Panc1 (cell line): ENCODE results near the gene EDAR. TPM values are rescaled to one million over a fixed set of nuclear protein-coding genes. Genes with fewer than 3 reads are reported as not detected.

Experiments
- ATAC-seq: fragments of 200-7000 bp; cut with Tn5 transposase; 2 replicates; pipeline ENCODE4 v1.9.1; 2020; ENCODE audit warnings: mild to moderate bottlenecking, moderate library complexity
- BruUV-seq: library from RNA; stranded (reverse); fragments of 400-500 nt; replicated peaks from 2 replicates; lab custom pipeline; 2021; lab: Mats Ljungman, UMichigan
- CTCF ChIA-PET: fragments of 300-600 bp; sonication (Branson Sonifier 250); formaldehyde crosslinking; loops from one replicate; lab custom pipeline; 2022; ENCODE audit warnings: antibody characterized with exemption; lab: Charles Lee
- POLR2A ChIA-PET: fragments of 300-600 bp; sonication (Branson Sonifier 250); formaldehyde crosslinking; loops from one replicate; lab custom pipeline; 2022; ENCODE audit warnings: antibody characterized with exemption; lab: Charles Lee
- DNase-seq: peaks from one replicate; pipeline ENCODE4 v3.0.0-alpha.2; 2010; ENCODE audit warnings: low read depth, low spot score
- H3K27ac ChIP-seq: 2 replicates; pipeline ENCODE4 v1.5.1; 2011; ENCODE audit warnings: mild to moderate bottlenecking, low read length, inconsistent platforms
- H3K27me3 ChIP-seq: fragments of 200-500 bp; sonication (Bioruptor generic); 2 replicates; pipeline ENCODE4 v1.6.0; 2014; ENCODE audit warnings: low read length, inconsistent platforms; ENCODE audit not compliant: control insufficient read depth, insufficient read depth
- H3K36me3 ChIP-seq: fragments of 200-500 bp; sonication (Bioruptor generic); 2 replicates; pipeline ENCODE4 v1.5.1; 2014; ENCODE audit warnings: inconsistent platforms, mild to moderate bottlenecking, low read length, moderate library complexity; ENCODE audit not compliant: control insufficient read depth, insufficient read depth
- H3K4me1 ChIP-seq: 2 replicates; pipeline ENCODE4 v1.5.1; 2011; ENCODE audit warnings: inconsistent platforms, mild to moderate bottlenecking, low read length, moderate library complexity; ENCODE audit not compliant: control insufficient read depth, insufficient read depth
- H3K4me3 ChIP-seq, 2 experiments: 2 replicates each; pipeline ENCODE4 v1.5.1; 2011 to 2012; ENCODE audit warnings: low read depth in 2 of 2, low read length in 2 of 2, mild to moderate bottlenecking in 2 of 2, inconsistent platforms in 1 of 2, moderate library complexity in 1 of 2
- H3K9me3 ChIP-seq: fragments of 200-500 bp; sonication (Bioruptor generic); 2 replicates; pipeline ENCODE4 v1.5.1; 2014; ENCODE audit warnings: low read depth, mild to moderate bottlenecking, inconsistent platforms, low read length, moderate library complexity; ENCODE audit not compliant: control insufficient read depth, insufficient read depth
- POLR2AphosphoS5 ChIP-seq: IDR thresholded peaks from 2 replicates; pipeline ENCODE4 v1.6.1; 2012; ENCODE audit warnings: mild to moderate bottlenecking, low read depth, low read length, moderate library complexity
- SIN3A ChIP-seq: IDR thresholded peaks from 2 replicates; pipeline ENCODE4 v1.6.1; 2012; ENCODE audit warnings: low read depth, mild to moderate bottlenecking, low read length, moderate library complexity, borderline replicate concordance; ENCODE audit not compliant: insufficient read depth
- TCF7L2 ChIP-seq: IDR thresholded peaks from 2 replicates; pipeline ENCODE4 v1.6.1; 2011; ENCODE audit warnings: mild to moderate bottlenecking, low read depth, low read length, inconsistent platforms
- in situ Hi-C: cut with HindIII; loops from 2 replicates; pipeline ENCODE4 v1.10.0; 2016; ENCODE audit warnings: low sequenced_read_pairs, low pct_unique_long_range_greater_than_20kb
- intact Hi-C: fragments of 100-400 bp; cut with micrococcal nuclease; formaldehyde crosslinking; loops from one replicate; pipeline ENCODE4 v1.10.0; 2022; ENCODE audit not compliant: unreplicated experiment
- total RNA-seq: library from RNA; stranded (reverse); gene quantifications from one replicate; pipeline ENCODE4 v1.2.1, GENCODE V29; 2021; ENCODE audit not compliant: unreplicated experiment
- TF ChIP-seq, protein P1 (sequence below): fragments of 450-650 bp; IDR thresholded peaks from 2 replicates; pipeline ENCODE4 v1.5.1; 2017; ENCODE audit warnings: mild to moderate bottlenecking
- TF ChIP-seq, protein P2 (sequence below), 2 experiments: IDR thresholded peaks; 2 replicates each; pipeline ENCODE4 v1.6.1; 2011 to 2012; ENCODE audit warnings: low read depth in 2 of 2, control low read depth in 1 of 2, low read length in 1 of 2, mild to moderate bottlenecking in 1 of 2, moderate library complexity in 1 of 2; ENCODE audit not compliant: insufficient read depth in 1 of 2

Gene EDAR
- total RNA-seq, 1 experiment from 2014 or later, result not detected

DNA sequence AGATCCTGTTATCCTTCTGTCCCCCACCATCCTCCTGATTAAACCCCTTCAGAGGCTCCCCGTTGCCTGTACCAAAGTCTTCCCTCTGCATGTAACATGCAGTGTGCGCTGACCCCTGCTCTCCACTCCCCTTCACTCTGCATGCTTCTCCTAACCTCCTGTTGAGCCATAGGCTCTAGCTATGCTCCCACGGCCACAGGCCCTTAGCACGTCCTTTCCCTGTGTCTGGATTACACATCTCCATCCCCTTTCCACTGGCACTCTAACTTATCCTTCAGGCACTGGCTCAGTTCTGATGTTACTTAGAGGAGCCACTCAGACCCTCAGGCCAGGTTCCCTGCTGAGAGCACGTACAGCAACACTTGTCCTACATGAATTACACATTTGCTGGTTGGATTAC, 29.4 kb upstream of the EDAR start:
- DNase-seq (no peak), ATAC-seq (no peak)
- BruUV-seq, result no TSS peak
- no peaks in the 10 kb centered on the region for H3K9me3 ChIP-seq
- ChIA-PET CTCF (no interaction called here), POLR2A (no interaction called here)
- in situ Hi-C loops, result no loop called here
- H3K36me3 ChIP-seq, result no peaks in the 10 kb centered on the region
- TF ChIP-seq, protein P1, sequence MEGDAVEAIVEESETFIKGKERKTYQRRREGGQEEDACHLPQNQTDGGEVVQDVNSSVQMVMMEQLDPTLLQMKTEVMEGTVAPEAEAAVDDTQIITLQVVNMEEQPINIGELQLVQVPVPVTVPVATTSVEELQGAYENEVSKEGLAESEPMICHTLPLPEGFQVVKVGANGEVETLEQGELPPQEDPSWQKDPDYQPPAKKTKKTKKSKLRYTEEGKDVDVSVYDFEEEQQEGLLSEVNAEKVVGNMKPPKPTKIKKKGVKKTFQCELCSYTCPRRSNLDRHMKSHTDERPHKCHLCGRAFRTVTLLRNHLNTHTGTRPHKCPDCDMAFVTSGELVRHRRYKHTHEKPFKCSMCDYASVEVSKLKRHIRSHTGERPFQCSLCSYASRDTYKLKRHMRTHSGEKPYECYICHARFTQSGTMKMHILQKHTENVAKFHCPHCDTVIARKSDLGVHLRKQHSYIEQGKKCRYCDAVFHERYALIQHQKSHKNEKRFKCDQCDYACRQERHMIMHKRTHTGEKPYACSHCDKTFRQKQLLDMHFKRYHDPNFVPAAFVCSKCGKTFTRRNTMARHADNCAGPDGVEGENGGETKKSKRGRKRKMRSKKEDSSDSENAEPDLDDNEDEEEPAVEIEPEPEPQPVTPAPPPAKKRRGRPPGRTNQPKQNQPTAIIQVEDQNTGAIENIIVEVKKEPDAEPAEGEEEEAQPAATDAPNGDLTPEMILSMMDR, result no peak
- TF ChIP-seq SIN3A, result no peak
- TF ChIP-seq TCF7L2, result no peak
- no peak for TF ChIP-seq POLR2AphosphoS5
- TF ChIP-seq, protein P2, sequence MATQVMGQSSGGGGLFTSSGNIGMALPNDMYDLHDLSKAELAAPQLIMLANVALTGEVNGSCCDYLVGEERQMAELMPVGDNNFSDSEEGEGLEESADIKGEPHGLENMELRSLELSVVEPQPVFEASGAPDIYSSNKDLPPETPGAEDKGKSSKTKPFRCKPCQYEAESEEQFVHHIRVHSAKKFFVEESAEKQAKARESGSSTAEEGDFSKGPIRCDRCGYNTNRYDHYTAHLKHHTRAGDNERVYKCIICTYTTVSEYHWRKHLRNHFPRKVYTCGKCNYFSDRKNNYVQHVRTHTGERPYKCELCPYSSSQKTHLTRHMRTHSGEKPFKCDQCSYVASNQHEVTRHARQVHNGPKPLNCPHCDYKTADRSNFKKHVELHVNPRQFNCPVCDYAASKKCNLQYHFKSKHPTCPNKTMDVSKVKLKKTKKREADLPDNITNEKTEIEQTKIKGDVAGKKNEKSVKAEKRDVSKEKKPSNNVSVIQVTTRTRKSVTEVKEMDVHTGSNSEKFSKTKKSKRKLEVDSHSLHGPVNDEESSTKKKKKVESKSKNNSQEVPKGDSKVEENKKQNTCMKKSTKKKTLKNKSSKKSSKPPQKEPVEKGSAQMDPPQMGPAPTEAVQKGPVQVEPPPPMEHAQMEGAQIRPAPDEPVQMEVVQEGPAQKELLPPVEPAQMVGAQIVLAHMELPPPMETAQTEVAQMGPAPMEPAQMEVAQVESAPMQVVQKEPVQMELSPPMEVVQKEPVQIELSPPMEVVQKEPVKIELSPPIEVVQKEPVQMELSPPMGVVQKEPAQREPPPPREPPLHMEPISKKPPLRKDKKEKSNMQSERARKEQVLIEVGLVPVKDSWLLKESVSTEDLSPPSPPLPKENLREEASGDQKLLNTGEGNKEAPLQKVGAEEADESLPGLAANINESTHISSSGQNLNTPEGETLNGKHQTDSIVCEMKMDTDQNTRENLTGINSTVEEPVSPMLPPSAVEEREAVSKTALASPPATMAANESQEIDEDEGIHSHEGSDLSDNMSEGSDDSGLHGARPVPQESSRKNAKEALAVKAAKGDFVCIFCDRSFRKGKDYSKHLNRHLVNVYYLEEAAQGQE (IDR thresholded peaks at IDR 0.05; ENCODE audit: insufficient read depth in 1 of 2, low read depth in 2 of 2, low read length in 1 of 2), result no peak
- H3K27me3 ChIP-seq, result 0 out of 2 replicates have a peak, but pooled peaks cover 5% of the 10 kb centered on the region
- no peak overlapping the region for H3K27ac ChIP-seq
- intact Hi-C loops, result no loop called here
- H3K4me1 ChIP-seq, result no peaks in the 10 kb centered on the region
- no peak overlapping the region for H3K4me3 ChIP-seq

DNA sequence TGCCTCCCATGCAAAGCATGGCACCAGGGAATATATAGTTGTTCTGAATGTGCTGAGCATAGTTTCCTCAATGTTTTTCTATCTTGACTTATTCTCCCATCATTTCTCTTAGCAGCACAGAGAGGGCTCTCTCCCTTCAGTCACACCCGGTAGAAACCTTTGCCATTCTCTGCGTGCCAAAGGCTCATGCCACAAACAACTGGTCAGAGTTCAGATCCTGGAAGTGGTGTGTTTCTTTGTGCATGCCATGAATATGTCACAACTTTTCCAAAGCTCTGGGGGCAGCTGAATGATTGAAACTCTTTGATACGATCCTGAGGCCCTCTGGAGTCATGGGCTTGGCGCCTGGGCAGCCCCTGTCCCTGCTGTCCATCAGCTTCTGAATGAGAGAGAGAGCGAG, 28.0 kb upstream of the EDAR start:
- no peak overlapping the region for H3K4me3 ChIP-seq
- in situ Hi-C loops, result no loop called here
- BruUV-seq, result no TSS peak
- H3K27me3 ChIP-seq, result 0 out of 2 replicates have a peak, but pooled peaks cover 5% of the 10 kb centered on the region
- intact Hi-C loops, result no loop called here
- DNase-seq (no peak), ATAC-seq (no peak)
- ChIA-PET CTCF (no interaction called here), POLR2A (no interaction called here)
- H3K27ac ChIP-seq, result no peak overlapping the region
- TF ChIP-seq POLR2AphosphoS5 (no peak), SIN3A (no peak), TCF7L2 (no peak)
- TF ChIP-seq, protein P1, result no peak
- TF ChIP-seq, protein P2 (IDR thresholded peaks at IDR 0.05; ENCODE audit: insufficient read depth in 1 of 2, low read depth in 2 of 2, low read length in 1 of 2), result no peak
- no peaks in the 10 kb centered on the region for H3K9me3 ChIP-seq
- H3K4me1 ChIP-seq, result no peaks in the 10 kb centered on the region
- no peaks in the 10 kb centered on the region for H3K36me3 ChIP-seq
